GM19035 (cell line): ENCODE results near the gene KLHL14.
"Not testable (repeated sequence)": the region's sequence is repeated elsewhere in the genome, so short reads cannot be mapped to it uniquely, and the experiment has no call there.

Source experiments
- ATAC-seq: cut with Tn5 transposase; IDR thresholded peaks from one replicate; pipeline ENCODE4 v1.9.1; 2021; ENCODE audit not compliant: unreplicated experiment

The KLHL14 gene

GRCh38 chr18:32661486-32662299 lies 111.1 kb downstream of the KLHL14 start:
- ATAC-seq, result no peak

DNA sequence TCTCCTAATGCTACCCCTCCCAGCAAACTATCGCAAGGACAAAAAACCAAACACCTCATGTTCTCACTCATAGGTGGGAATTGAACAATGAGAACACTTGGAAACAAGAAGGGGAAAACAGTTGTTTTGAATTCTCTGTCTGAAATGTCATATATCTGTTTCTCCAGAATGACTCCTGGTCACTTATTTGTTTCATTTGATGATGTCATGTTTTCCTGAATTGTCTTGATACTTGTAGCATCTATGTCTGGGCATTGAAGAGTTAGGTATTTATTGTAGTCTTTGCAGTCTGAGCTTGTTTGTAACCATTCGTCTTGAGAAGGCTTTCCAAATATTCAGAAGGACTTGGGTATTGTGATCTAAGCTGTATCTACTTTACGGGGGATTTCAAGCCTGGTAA lies 118.3 kb downstream of the KLHL14 start:
- ATAC-seq, result not testable (repeated sequence)

GRCh38 chr18:32637659-32638058 lies 135.2 kb downstream of the KLHL14 start:
- not testable (repeated sequence) for ATAC-seq

- ATAC-seq, result no peak
These were observed 135.6 kb downstream of the KLHL14 start for GRCh38 chr18:32637226-32637625.

GRCh38 chr18:32634876-32635431 lies 137.9 kb downstream of the KLHL14 start:
- ATAC-seq, result no peak

GRCh38 chr18:32629981-32630700 lies 142.7 kb downstream of the KLHL14 start:
- ATAC-seq, result no peak

- ATAC-seq, result no peak
These were observed 143.5 kb downstream of the KLHL14 start for GRCh38 chr18:32629292-32629691.

GRCh38 chr18:32624182-32624723 lies 148.6 kb downstream of the KLHL14 start:
- ATAC-seq, result no peak

- no peak for ATAC-seq
These were observed 149.3 kb downstream of the KLHL14 start for GRCh38 chr18:32623563-32623962.
